Thyroid gland (tissue), 4 donors: ENCODE results near the gene RNGTT. TPM values are rescaled to one million over a fixed set of nuclear protein-coding genes. Genes with fewer than 3 reads are reported as not detected.
"Not testable (repeated sequence)": the region's sequence is repeated elsewhere in the genome, so short reads cannot be mapped to it uniquely, and the experiment has no call there.

Experiments
- DNase-seq, 2 donors: peaks; one replicate each; pipeline ENCODE4 v3.0.0-alpha.2; 2019
- H3K27ac ChIP-seq, 3 donors: fragments of 200-600 bp; sonication (generic); 1 replicate in 2 of 3; 2 replicates in 1 of 3; pipeline ENCODE4 v1.5.1; 2016 to 2019; ENCODE audit warnings: mild to moderate bottlenecking in 1 of 3, moderate library complexity in 1 of 3
- H3K27me3 ChIP-seq: fragments of 200-600 bp; sonication (generic); one replicate; pipeline ENCODE4 v1.5.1; 2019
- H3K36me3 ChIP-seq, 2 donors: fragments of 200-600 bp; sonication (generic); one replicate each; pipeline ENCODE4 v1.5.1; 2016 to 2019
- H3K4me1 ChIP-seq, 2 donors: fragments of 200-600 bp; sonication (generic); one replicate each; pipeline ENCODE4 v1.5.1; 2017 to 2019
- H3K4me3 ChIP-seq, 3 donors: fragments of 200-600 bp; sonication (generic); replicated peaks in 1 of 3; 1 replicate in 2 of 3; 2 replicates in 1 of 3; pipeline ENCODE4 v1.5.1; 2016; ENCODE audit warnings: mild to moderate bottlenecking in 1 of 3
- H3K9me3 ChIP-seq: fragments of 200-600 bp; sonication (generic); one replicate; pipeline ENCODE4 v1.5.1; 2017
- CTCF ChIP-seq, 6 experiments: fragments of 200-600 bp in 3 of 6; fragments of 450-650 bp in 3 of 6; sonication (generic) in 3 of 6; IDR thresholded peaks; one replicate each; pipeline ENCODE4 v1.5.1; 2016 to 2019; ENCODE audit warnings: antibody characterized with exemption in 6 of 6, mild to moderate bottlenecking in 2 of 6, inconsistent platforms in 1 of 6, moderate library complexity in 1 of 6
- POLR2A ChIP-seq, 2 donors: fragments of 450-650 bp; IDR thresholded peaks; one replicate each; pipeline ENCODE4 v1.6.1; 2017; ENCODE audit warnings: antibody characterized with exemption in 2 of 2, mild to moderate bottlenecking in 2 of 2, moderate library complexity in 1 of 2
- whole genome bisulfite sequencing, 2 donors: methylation state at CpG; one replicate each; pipeline ENCODE4 v1.1.5; 2017; 5-methylcytosine and 5-hydroxymethylcytosine counted together
- intact Hi-C: fragments of 100-400 bp; cut with DNase I; formaldehyde crosslinking; loops from one replicate; pipeline ENCODE4 v1.15.1; 2023
- total RNA-seq, 4 donors: library from RNA; depleted of rRNA; stranded (reverse); fragments of >200 nt; gene quantifications; one replicate each; pipeline ENCODE4 v1.2.3, GENCODE V29; 2016

RNGTT gene
- total RNA-seq, 4 donors from 2014 or later: 19.1 to 31.4 (median 24.8) TPM

DNA sequence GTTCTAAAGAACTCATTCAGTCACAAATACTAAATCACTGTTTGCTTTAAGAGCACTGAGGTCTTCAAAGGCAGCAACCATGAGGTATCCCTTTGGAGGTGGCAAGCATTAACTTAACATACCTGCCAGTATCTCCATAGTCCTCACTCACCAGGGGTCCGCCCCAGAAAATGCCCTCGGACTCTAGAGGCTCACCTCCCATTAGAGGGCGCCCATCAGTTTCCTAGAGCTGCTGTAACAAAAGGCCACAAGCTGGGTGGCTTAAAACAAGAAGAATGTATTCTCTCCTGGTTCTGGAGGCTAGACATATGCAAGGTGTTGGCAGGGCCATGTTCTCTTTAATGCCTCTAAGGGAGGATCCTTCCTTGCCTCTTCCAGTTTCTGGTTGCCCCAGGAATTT is 12.0 kb upstream of the RNGTT start:
- no peaks in the 10 kb centered on the region for H3K36me3 ChIP-seq
- H3K9me3 ChIP-seq: no peaks in the 10 kb centered on the region
- no peak overlapping the region for H3K27ac ChIP-seq
- WGBS, 2 donors: 58 to 76% methylated on average over 3 of the region's 3 CpGs
- no peaks in the 10 kb centered on the region for H3K27me3 ChIP-seq
- H3K4me1 ChIP-seq: no peaks in the 10 kb centered on the region
- no peak for TF ChIP-seq POLR2A (IDR thresholded peaks at IDR 0.05)
- TF ChIP-seq CTCF (IDR thresholded peaks at IDR 0.05): no peak
- intact Hi-C loops: loop anchor here (10.0 kb wide), 1 partner anchor 399 kb away; no protein-coding TSS in a partner anchor
- no peak for DNase-seq
- no peak overlapping the region for H3K4me3 ChIP-seq

DNA sequence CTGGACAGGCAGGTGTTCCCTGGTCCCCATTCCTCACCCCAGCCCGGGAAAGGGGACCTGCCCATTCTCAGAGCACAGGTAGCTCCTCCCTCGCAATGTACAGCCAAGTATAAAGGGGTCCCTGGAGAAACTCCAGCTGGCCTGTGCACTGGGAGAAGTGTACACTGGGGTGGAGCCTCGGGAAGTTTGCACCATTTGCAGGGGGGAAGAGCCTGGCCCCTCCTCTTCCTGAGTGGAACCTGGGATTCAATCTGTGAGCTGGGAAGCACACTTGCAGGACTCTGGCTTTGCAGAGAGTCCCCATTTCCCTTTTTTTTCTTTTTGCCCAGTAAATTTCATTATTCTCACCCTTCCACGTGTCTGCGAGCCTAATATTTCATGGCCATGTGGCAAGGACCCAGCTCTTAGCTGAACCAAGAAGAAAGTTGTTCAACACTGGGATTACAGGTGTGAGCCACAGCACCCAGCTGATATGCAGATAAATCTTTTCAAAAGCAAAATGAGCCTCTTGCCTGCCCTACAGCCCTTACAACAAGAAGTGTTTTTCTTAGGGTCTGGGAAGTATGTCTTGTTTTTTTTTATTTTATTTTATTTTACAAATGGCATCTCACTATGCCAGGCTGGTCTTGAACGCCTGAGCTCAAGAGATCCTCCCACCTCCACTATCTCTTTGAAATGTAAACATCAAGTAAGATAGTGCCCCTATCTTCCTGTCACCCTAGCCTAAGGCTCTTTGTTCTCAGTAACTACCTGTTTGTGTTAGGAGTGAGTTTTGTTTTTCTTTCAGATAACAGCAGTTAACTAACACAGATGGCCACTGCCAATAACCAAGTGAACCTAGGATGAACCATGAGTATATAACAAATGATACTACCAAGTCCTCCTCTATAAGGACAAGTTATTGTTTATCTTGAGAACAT is 9.3 kb upstream of the RNGTT start:
- Histone ChIP-seq H3K27me3 (no peaks in the 10 kb centered on the region), H3K36me3 (no peaks in the 10 kb centered on the region), H3K4me1 (no peaks in the 10 kb centered on the region), H3K9me3 (no peaks in the 10 kb centered on the region), H3K4me3 (no peak overlapping the region), H3K27ac (no peak overlapping the region)
- WGBS, 2 donors: 41 to 50% methylated on average over 6 of the region's 6 CpGs
- DNase-seq: no peak
- intact Hi-C loops: loop anchor here (10.0 kb wide), 1 partner anchor 402 kb away; no protein-coding TSS in a partner anchor
- TF ChIP-seq CTCF (IDR thresholded peaks at IDR 0.05) (no peak), POLR2A (IDR thresholded peaks at IDR 0.05) (no peak)

GRCh38 chr6:88970301-88970700 is 6.9 kb upstream of the RNGTT start:
- WGBS, 2 donors: 89 to 94% methylated on average over 2 of the region's 2 CpGs
- no peak for TF ChIP-seq POLR2A (IDR thresholded peaks at IDR 0.05)
- intact Hi-C loops: loop anchor here (10.0 kb wide), 1 partner anchor 404 kb away; no protein-coding TSS in a partner anchor

GRCh38 chr6:88969255-88969654 is 5.8 kb upstream of the RNGTT start:
- DNase-seq, H3K36me3 ChIP-seq, H3K4me3 ChIP-seq, H3K9me3 ChIP-seq, H3K4me1 ChIP-seq, H3K27ac ChIP-seq, H3K27me3 ChIP-seq: not testable (repeated sequence)
- WGBS, 2 donors: 66 to 92% methylated on average over 2 of the region's 2 CpGs
- intact Hi-C loops: loop anchor here (10.0 kb wide), 1 partner anchor 1616 kb away; the partner anchor contains the start of gene MAP3K7

More at GRCh38 chr6:88970301-88970700, 6.9 kb upstream of the RNGTT start:
- Histone ChIP-seq H3K4me3 (no peak overlapping the region), H3K27ac (no peak overlapping the region), H3K9me3 (no peaks in the 10 kb centered on the region), H3K36me3 (no peaks in the 10 kb centered on the region), H3K27me3 (no peaks in the 10 kb centered on the region), H3K4me1 (no peaks in the 10 kb centered on the region)
- DNase-seq: no peak

DNA sequence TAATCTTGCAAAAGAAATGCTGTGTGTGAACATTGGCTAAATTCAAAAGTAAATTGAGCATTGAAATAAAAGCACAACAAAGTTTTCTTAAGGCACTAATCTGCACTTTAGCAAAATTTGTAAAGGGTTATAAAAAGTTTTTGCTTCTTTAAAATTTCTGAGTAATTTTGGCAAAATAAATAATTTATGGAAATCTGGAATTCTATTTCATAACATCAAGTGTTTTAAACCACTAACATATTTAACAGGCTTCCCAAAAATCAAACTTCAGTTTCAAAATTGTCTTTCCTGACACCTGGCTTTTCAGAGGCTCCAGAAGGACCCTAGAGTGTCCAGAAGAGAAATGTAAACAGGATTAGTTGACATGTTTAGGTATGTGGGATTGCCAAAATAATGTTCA is 4.5 kb upstream of the RNGTT start:
- no peaks in the 10 kb centered on the region for H3K36me3 ChIP-seq
- no peak overlapping the region for H3K27ac ChIP-seq
- H3K4me1 ChIP-seq: peaks cover 5 to 9% of the 10 kb centered on the region in 2 donors
- no peak for DNase-seq
- no peaks in the 10 kb centered on the region for H3K27me3 ChIP-seq
- TF ChIP-seq POLR2A (IDR thresholded peaks at IDR 0.05): no peak
- TF ChIP-seq CTCF (IDR thresholded peaks at IDR 0.05): no peak
- H3K9me3 ChIP-seq: no peaks in the 10 kb centered on the region
- intact Hi-C loops: loop anchor here (10.0 kb wide), 1 partner anchor 1617 kb away; the partner anchor contains the start of gene MAP3K7
- H3K4me3 ChIP-seq: no peak overlapping the region

DNA sequence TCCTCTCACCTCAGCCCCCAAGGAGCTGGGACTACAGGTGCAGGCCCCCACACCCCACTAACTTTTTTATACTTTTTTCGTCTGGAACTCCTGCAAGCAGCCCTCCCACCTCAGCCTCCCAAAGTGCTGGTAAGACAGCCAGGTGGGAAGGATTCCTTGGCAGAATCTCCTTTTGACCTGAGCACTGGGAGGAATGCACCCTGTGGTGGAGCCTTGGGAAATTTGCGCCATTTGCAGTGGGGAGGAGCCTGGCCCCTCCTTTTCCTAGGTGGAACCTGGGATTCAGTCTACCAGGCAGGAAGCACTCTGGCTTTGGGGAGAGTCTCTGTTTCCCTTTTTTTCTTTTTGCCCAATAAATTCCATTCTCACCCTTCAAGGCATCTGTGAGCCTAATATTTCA is 2.3 kb upstream of the RNGTT start:
- 90% methylated on average over 2 of the region's 2 CpGs for WGBS, 2 donors
- intact Hi-C loops: loop anchor here (10.0 kb wide), 1 partner anchor 1619 kb away; the partner anchor contains the start of gene MAP3K7

More for the DNA sequence above, 2.3 kb upstream of the RNGTT start:
- DNase-seq: no peak
- no peak for TF ChIP-seq CTCF (IDR thresholded peaks at IDR 0.05)
- TF ChIP-seq POLR2A (IDR thresholded peaks at IDR 0.05): no peak
- no peak overlapping the region for H3K4me3 ChIP-seq
- H3K36me3 ChIP-seq: no peaks in the 10 kb centered on the region
- no peaks in the 10 kb centered on the region for H3K9me3 ChIP-seq
- H3K4me1 ChIP-seq: peaks cover 14 to 18% of the 10 kb centered on the region in 2 donors
- no peaks in the 10 kb centered on the region for H3K27me3 ChIP-seq
- no peak overlapping the region for H3K27ac ChIP-seq
